Nephron progenitor cell (in vitro differentiated cells): ENCODE results near the gene SMCP.

Experiments
- DNase-seq: peaks from one replicate; pipeline ENCODE4 v3.0.0; 2021
- H3K27ac Mint-ChIP-seq: 2 replicates; pipeline ENCODE4 v1.8.0; 2021; ENCODE audit warnings: mild to moderate bottlenecking, moderate library complexity, mixed read lengths
- H3K27me3 Mint-ChIP-seq: 2 replicates; pipeline ENCODE4 v1.8.0; 2021; ENCODE audit warnings: mild to moderate bottlenecking, low read depth, mixed read lengths; ENCODE audit not compliant: poor library complexity
- H3K36me3 Mint-ChIP-seq: 2 replicates; pipeline ENCODE4 v1.8.0; 2021; ENCODE audit warnings: low read depth, mixed read lengths
- H3K4me1 Mint-ChIP-seq: 2 replicates; pipeline ENCODE4 v1.8.0; 2021; ENCODE audit warnings: mixed read lengths
- H3K4me3 Mint-ChIP-seq: 2 replicates; pipeline ENCODE4 v1.8.0; 2021; ENCODE audit warnings: mild to moderate bottlenecking, moderate library complexity, mixed read lengths
- H3K9me3 Mint-ChIP-seq: 2 replicates; pipeline ENCODE4 v1.8.0; 2021; ENCODE audit warnings: mild to moderate bottlenecking, moderate library complexity, mixed read lengths
- CTCF ChIP-seq: fragments of 200-600 bp; sonication (generic); IDR thresholded peaks from 2 replicates; pipeline ENCODE4 v1.5.0; 2021; ENCODE audit warnings: antibody characterized with exemption

The SMCP gene

GRCh38 chr1:152860129-152860528 lies 18.0 kb upstream of the SMCP start:
- Mint-ChIP-seq H3K4me3 (no peak overlapping the region), H3K9me3 (peaks cover 67% of the 10 kb centered on the region), H3K4me1 (no peaks in the 10 kb centered on the region), H3K27me3 (peaks cover 3% of the 10 kb centered on the region), H3K36me3 (no peaks in the 10 kb centered on the region), H3K27ac (no peak overlapping the region)
- no peak for DNase-seq
- no peak for TF ChIP-seq CTCF

GRCh38 chr1:152861374-152861773 lies 16.7 kb upstream of the SMCP start:
- no peaks in the 10 kb centered on the region for H3K36me3 Mint-ChIP-seq
- peaks cover 3% of the 10 kb centered on the region for H3K27me3 Mint-ChIP-seq
- DNase-seq: no peak
- peaks cover 59% of the 10 kb centered on the region for H3K9me3 Mint-ChIP-seq
- TF ChIP-seq CTCF: no peak
- no peak overlapping the region for H3K27ac Mint-ChIP-seq
- H3K4me3 Mint-ChIP-seq: no peak overlapping the region
- no peaks in the 10 kb centered on the region for H3K4me1 Mint-ChIP-seq

DNA sequence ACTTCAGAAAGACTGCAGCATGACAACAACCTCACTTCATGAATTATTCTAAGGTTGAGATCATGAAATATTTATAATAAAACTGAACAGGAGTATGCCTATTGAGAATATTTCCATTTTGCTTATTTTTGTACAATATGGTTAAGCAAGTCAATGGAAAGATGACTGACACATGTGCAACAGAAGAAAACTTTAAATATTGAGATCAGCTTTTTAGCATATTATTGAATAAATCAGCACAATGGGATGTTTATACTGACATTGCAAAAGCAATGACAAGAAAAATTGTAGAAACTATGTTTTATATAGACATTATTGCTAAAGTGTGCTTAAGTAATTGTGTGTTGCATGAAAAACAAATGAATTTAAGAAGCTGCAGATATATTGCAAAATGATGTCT lies 13.7 kb upstream of the SMCP start:
- no peak for TF ChIP-seq CTCF
- Mint-ChIP-seq H3K4me3 (no peak overlapping the region), H3K27ac (no peak overlapping the region), H3K9me3 (peaks cover 31% of the 10 kb centered on the region), H3K36me3 (no peaks in the 10 kb centered on the region), H3K27me3 (peaks cover 3% of the 10 kb centered on the region), H3K4me1 (no peaks in the 10 kb centered on the region)
- no peak for DNase-seq

GRCh38 chr1:152866321-152866720 lies 11.8 kb upstream of the SMCP start:
- Mint-ChIP-seq H3K9me3 (peaks cover 17% of the 10 kb centered on the region), H3K27me3 (peaks cover 3% of the 10 kb centered on the region), H3K4me3 (no peak overlapping the region), H3K4me1 (no peaks in the 10 kb centered on the region), H3K27ac (no peak overlapping the region), H3K36me3 (no peaks in the 10 kb centered on the region)
- no peak for TF ChIP-seq CTCF
- DNase-seq: no peak

GRCh38 chr1:152869808-152870419 lies 8.2 kb upstream of the SMCP start:
- peak; percentile 74 for DNase-seq
- Mint-ChIP-seq H3K4me1 (no peaks in the 10 kb centered on the region), H3K4me3 (no peak overlapping the region), H3K27me3 (peaks cover 9% of the 10 kb centered on the region), H3K9me3 (peaks cover 5% of the 10 kb centered on the region), H3K36me3 (no peaks in the 10 kb centered on the region), H3K27ac (no peak overlapping the region)
- peak; percentile 66 for TF ChIP-seq CTCF
